HG02588 (cell line): ENCODE measurements around the gene RNF214.
"Not testable (repeated sequence)": the region's sequence is repeated elsewhere in the genome, so short reads cannot be mapped to it uniquely, and the experiment has no call there.

Experiments used
- ATAC-seq: cut with Tn5 transposase; IDR thresholded peaks from one replicate; pipeline ENCODE4 v1.9.1; 2021; ENCODE audit warnings: mild to moderate bottlenecking, moderate library complexity; ENCODE audit not compliant: unreplicated experiment

Gene RNF214

DNA sequence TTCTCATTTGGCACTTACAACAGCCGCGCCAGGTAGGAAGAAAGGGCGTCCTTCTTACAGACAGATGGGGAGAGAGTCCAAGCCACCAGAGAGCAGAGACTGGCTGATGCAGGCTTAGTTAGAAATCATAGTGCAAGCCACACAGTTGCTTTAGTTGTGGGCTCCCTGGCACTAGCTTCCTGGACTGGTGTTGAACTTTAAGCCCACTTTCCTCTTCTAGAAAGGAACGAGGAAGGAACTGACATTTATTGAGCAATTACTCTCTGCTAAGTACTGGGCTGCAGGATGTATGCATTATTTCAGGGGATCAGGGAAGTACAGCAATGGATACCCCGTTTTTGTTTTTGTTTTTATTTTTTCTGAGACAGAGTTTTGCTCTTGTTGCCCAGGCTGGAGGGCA is 80.6 kb downstream of the RNF214 start:
- ATAC-seq, result no peak

DNA sequence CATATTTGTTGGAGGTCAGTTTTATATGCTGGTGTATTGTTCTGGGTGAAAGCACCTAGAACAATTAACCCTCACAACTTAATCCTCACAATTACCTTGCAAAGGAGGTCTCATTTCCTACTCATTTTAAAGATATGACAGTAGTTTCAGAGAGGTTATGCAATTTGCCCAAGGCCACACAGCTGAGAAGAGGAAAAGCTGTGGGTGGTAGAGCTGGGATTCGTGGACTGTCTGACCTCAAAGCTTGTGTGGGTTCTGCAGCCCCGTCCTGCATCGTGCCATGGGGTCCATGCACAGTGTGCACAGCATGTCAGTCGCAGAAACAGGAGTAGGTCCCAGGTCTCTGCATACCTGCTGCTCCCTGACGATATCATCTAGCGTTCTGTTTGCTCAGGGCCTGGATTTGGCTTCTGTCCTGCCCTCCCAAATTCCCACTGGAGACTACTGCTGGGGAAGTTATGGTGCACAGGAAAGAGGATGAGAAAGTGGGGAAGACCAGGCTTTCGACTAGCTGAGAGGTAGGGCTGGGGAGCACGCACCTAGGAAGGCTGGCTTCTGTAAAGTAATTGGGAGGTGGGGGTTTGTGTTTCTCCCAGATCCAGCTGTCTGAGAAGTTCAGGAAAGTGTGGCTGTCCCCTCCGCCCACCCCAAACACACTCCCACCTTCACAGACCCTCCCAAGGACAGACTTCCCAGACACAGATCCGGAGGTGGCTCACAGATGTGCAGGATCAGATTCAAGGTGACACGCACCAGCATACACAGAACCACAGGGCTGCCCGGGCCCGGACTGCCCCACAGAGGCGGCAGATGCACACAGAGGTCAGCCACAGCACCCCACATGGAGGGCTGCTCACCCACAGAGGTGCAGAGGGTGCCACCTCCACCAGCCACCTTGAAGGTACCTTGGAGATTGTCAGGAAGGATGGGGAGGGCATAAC is 81.6 kb downstream of the RNF214 start:
- no peak for ATAC-seq

DNA sequence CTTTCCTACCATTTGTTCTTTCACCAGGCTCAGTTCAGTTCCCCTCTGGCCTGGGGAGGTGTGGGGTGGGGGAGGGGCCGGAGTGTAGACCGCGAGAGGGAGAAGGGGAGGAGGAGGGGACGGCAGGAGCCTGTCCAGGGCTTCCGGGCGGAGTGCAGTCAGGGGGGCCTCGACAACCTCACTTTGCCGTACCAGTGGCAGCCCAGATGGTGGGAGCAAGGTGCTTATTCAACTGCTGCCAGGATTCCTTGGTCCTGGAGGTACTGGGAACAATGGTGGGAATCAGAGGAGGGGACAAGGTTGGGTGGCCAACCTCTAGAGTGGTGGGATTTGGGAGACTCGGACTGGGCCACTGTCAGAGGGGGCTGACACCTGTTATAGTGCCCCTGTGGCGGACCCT is 82.4 kb downstream of the RNF214 start:
- no peak for ATAC-seq

DNA sequence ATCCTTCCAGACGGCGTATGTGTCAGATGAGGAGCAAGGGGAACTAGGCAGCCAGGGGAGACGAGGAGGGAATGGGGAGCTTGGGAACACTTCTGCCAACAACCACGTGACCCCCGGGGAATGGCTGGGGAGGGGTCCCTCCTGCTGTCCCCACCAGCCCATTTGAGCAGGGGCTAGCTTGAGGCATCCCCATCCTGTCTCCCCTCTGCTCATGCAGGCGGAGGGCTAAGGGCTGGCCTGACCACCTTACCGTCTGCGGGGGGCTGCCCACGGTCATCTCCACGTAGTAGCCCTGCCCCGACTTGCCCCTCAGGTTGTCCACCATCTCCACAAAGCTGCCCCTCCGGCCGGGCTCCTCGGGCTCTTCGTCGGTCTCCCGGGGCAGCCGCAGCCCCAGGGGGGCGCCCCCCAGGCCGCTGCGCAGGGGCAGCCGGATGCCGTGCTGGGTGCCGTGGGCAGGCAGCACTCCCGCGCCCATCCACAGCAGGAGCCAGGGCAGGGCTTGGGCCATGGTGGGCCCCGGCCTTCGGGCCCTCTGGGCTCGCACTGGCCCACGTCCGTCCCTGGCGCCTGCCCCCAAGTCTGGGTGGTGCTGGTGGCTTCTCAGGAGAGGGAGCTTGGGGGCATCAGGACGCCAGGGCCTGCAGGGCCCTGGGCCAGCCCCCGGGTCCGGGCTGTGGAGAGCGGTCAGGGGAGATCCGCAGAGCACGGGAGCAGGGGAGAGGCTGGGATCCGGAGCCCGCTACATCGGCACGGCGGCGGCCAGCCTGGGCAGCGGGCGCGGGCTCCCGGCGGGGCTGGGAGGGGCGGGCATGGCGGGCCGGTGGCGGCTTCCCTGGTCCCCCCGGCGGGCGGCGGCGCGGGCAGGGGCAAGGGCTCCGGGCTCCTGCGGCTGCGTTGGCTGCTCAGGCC is 83.1 kb downstream of the RNF214 start:
- ATAC-seq, result no peak

DNA sequence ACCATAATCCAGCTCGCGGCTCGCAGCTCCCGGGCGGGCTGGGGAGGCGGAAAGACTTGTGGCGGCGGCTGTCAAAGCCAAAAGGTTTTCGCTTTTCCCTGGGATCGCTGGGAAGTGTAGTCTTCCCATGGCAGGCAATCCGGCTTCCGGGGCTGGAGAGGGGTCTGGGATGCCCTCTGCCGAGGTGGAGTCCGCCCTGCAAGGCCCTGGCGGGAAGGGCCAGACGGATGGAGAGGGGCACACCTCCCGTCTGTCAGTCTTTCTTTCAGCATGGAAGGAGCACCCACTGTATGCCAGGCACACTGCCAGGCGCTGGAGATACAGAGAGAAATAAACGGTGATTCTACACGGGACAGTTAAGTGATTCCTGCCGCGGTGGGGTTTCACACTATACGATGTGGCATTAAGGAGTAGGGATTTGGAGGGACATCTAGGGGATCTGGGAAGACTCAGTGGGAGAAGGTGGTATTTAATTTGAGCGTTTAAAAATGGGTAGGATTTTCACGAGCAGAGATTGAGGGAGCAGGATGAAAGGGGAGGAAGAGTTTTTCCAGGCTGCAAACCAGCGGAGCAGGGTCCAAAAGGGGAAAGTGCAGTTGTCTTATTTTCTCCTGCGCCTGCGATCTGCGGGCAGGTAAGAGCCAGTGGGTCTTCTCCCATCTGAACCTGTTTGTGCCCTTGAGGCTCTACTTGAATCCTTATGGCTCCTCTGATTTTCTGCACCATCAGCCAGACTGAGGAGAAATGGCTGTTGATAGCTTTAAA is 83.9 kb downstream of the RNF214 start, which contains the start of gene BACE1:
Gene BACE1 (minus strand): TSS at position 60 of the 765 bp plus-strand sequence. CDS start 461 bp downstream, outside the sequence.
- no peak for ATAC-seq

DNA sequence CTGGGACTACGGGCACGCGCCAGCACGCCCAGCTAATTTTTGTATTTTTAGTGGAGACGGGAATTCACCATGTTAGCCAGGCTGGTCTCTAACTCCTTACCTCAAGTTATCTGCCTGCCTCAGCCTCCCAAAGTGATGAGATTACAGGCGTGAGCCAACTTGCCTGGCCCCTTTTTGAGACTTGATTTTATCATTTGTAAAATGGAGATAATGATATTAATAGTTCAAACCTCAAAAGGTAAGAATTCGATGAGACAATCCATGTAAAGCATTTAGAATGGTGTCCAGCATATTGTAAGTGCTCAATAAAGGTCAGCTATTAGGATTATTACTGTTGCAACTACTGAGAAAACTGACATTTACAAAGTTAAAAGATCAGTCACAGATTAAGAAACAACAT is 86.3 kb downstream of the RNF214 start:
- ATAC-seq, result no peak

DNA sequence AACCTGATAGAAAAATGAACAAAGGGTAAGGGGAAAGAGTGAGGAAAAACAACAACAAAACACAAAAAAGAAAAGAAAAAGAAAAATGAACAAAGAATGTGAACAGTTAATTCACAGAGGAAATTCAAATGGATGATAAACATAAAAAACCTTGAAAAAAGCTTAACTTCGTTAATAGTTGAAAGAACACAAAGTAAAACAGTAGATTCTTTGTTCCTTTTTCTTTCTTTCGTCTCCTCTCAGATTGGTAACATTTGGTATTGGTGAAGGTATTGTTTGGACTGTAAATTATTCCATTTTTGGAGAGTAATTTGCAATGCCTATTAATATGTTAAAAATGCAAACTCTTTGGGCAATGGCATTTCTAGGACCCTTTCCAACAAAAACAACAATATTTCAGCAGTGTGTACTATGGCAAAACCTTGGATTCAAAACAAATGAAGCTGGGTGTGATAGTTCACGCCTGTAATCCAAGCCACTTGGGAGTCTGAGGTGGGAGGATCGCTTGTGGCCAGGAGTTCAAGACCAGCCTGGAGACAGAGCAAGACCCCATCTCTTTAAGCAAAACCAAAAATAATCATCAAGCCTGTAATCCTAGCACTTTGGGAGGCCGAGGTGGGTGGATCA is 86.9 kb downstream of the RNF214 start:
- ATAC-seq, result no peak

DNA sequence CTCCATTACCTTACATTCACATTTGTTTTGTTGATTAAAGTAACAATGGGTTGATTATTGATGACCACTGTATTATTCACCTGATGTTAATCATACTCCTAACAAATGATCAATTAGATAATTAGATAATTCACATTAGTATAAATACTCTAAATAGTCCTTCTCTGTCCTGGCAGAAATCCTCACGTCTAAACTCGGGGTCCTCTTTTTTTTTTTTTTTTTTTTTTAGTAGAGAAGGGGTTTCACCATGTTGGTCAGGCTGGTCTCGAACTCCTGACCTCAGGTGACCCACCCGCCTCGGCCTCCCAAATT is 94.7 kb downstream of the RNF214 start:
- ATAC-seq, result not testable (repeated sequence)

DNA sequence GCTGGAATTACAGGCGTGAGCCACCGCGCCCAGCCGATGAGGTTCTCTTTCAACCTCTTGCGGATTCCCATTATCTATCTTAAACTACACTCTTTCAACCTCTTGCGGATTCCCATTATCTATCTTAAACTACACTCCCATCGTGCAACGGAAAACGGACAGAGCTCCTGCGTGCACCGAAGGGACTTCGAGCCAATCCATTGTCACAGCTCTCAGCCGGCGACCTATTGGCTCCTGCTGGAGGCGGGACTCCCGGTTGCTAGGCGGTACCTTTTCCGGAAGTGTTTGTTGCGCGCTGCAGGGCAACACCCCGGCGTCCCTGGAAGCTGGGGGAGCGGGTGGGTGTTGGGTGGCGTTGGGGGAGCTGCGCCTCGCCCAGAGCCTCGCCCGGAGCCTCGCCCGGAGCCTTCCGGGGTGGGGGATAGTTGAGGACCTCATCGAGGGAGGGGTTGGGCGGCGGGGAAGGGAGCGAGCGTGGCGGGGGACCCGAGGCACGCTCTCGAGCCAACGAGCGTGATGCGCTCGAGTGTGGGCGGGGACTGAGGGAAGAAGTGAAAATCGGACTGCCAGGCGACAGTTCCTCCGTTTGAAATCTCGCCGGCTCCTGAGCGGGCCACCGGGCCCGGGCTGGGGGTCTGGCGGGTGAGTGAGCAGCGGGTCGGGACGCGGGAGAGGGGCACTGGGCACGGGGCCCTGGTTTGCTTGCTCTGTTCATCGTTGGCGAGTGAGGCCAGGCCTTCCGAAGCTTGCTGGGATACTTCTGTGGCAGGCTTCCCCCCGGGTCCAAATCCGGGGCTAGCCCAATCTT is 95.3 kb downstream of the RNF214 start, which contains the start of gene CEP164:
Gene CEP164 (plus strand): TSS at position 288 of the 808 bp plus-strand sequence. CDS start 10,733 bp downstream, outside the sequence.
- ATAC-seq, result peak; percentile 94

DNA sequence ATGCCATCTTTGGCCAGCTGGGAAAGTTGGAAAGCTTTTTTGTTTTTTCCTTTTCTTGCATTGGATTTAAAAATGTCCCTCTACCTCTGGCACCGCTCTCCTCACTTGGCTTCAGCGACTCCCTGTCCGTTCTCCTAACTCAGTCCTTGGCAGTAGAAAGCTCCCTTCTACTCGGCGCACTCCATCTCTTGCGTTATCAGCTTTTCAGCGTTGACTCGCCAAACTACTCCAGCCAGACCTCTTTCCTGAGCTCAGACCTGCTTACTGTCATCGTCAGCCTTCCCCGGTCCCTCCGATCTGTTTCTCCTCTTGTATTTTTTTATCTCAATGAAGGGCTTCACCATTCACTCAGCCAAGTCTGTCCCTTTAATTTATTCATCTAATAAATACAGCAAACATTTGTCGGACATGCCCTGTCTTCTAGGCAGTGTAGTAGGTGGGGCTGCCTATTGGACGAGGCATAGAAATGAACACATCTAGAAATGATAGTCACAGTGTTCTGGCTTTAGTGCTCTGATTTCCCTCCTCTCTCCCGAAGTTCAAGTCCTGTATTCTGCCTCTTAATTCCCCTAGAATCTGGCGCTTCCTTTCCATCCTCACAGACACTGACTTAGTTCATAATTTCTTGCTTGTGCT is 96.0 kb downstream of the RNF214 start:
- ATAC-seq, result no peak

DNA sequence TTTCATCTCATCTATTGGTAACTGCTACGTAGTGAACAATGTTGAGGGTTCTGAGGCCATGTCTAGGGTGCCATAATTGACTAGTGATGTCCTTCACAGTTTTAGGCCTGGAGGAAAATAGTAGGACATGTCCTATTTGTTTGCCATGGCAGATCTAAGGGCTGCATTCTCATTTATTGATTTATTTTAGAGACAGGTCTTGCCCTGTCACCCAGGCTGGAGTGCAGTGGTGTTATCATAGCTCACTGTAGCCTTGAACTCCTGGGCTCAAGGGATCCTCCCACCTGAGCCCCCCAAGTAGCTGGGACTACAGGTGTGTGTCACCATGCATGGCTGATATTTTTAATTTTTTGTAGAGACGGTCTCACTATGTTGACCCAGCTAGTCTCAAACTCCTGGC is 100.4 kb downstream of the RNF214 start:
- no peak for ATAC-seq

DNA sequence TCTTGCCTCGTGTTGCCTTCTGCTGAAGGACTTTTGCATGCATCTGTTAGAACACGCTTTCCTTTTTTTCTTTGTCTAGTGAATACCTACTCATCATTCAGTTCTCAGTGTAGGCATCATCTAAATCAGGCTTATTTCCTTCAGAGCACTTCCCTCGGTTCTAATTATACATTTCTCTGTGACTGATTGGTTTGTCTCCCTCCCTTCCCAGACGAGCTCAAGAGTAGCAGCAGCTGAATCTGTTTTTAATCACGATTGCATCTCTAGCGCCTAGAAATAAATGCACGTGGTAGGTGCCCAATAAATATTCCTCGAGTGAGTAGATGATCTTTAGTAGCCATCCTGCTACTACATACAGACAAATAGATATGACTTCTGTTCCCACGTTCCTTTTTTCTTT is 101.4 kb downstream of the RNF214 start:
- ATAC-seq, result no peak

DNA sequence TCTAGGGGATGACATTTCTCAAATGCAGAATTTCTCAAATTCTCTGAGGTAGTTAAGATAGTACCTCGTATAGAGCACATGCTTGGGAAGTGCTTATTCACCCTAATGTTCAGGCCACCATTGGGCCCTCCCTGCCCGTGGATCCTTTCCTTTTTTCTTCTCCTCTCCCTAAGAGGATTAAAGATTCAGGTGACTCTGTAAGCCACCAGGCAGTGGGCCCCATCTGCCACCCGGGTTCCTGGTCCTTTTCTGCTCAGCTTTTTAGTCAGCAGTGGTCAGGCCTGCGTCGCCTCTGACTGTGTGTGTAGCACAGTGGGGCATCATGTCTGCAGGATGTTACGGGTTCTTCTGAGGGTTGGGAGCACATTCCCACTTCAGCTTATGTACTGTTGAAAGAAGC is 102.4 kb downstream of the RNF214 start:
- ATAC-seq, result no peak

DNA sequence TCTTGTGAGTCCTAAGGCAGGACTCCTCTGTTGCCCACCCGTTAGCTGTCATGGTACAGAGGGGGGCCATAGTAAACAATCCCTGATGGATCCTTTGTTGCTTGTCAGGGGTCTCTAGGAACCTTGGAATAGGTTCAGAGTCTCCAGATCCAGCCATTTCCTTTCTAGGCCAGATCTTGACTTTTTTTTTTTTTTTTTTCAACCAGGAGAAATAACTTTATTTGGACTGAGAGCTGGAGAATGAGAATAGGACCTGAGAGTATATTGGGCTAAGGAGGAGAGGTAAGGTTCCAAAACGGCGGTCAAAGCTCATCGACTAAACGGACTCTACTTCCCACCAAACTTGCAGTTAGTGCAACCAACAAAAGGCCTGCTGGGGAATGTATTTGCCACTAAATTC is 102.9 kb downstream of the RNF214 start:
- ATAC-seq, result no peak
